Gastroesophageal sphincter (tissue), 4 donors: ENCODE data around the gene OPCML. TPM values are rescaled to one million over a fixed set of nuclear protein-coding genes. Genes with fewer than 3 reads are reported as not detected.

Source experiments
- ATAC-seq: fragments of 150-250 bp; one replicate; pipeline ENCODE4 v1.9.1; 2016; ENCODE audit warnings: mild to moderate bottlenecking, moderate library complexity
- H3K27ac ChIP-seq, 4 donors: fragments of 200-600 bp; sonication (generic) in 3 of 4; 1 replicate in 3 of 4; 2 replicates in 1 of 4; pipeline ENCODE4 v1.5.1; 2016 to 2019
- H3K27me3 ChIP-seq: fragments of 200-600 bp; sonication (generic); one replicate; pipeline ENCODE4 v1.5.1; 2019
- H3K36me3 ChIP-seq, 2 donors: fragments of 200-600 bp; sonication (generic); one replicate each; pipeline ENCODE4 v1.5.1; 2019; ENCODE audit warnings: control low read depth in 1 of 2
- H3K4me1 ChIP-seq, 3 donors: fragments of 200-600 bp; sonication (generic); 1 replicate in 2 of 3; 2 replicates in 1 of 3; pipeline ENCODE4 v1.5.1; 2016 to 2019; ENCODE audit warnings: control low read depth in 2 of 3
- H3K4me3 ChIP-seq, 2 donors: fragments of 200-600 bp; sonication (generic); one replicate each; pipeline ENCODE4 v1.5.1; 2019; ENCODE audit warnings: mild to moderate bottlenecking in 1 of 2, moderate library complexity in 1 of 2
- H3K9me3 ChIP-seq, 3 donors: fragments of 200-600 bp; sonication (generic); one replicate each; pipeline ENCODE4 v1.5.1; 2017 to 2019; ENCODE audit warnings: control low read depth in 2 of 3
- CTCF ChIP-seq, 4 experiments: fragments of 200-600 bp in 2 of 4; fragments of 450-650 bp in 2 of 4; sonication (generic) in 1 of 4; IDR thresholded peaks; one replicate each; pipeline ENCODE4 v1.5.1; 2017 to 2019; ENCODE audit warnings: antibody characterized with exemption in 4 of 4, mild to moderate bottlenecking in 2 of 4, moderate library complexity in 2 of 4
- EP300 ChIP-seq: sonication (generic); formaldehyde crosslinking; IDR thresholded peaks from one replicate; pipeline ENCODE4 v1.6.1; 2017; ENCODE audit warnings: antibody characterized with exemption, mild to moderate bottlenecking
- POLR2A ChIP-seq, 2 donors: fragments of 450-650 bp; IDR thresholded peaks; one replicate each; pipeline ENCODE4 v1.6.1; 2017; ENCODE audit warnings: antibody characterized with exemption in 2 of 2, mild to moderate bottlenecking in 2 of 2, moderate library complexity in 1 of 2
- POLR2AphosphoS5 ChIP-seq: sonication (generic); formaldehyde crosslinking; IDR thresholded peaks from one replicate; pipeline ENCODE4 v1.6.1; 2017; ENCODE audit warnings: antibody characterized with exemption
- WGBS, 2 donors: methylation state at CpG; one replicate each; pipeline ENCODE4 v1.1.5; 2018; ENCODE audit warnings: low coverage in 1 of 2; 5-methylcytosine and 5-hydroxymethylcytosine counted together
- total RNA-seq, 4 donors: library from RNA; depleted of rRNA; stranded (reverse); fragments of >200 nt; gene quantifications; one replicate each; pipeline ENCODE4 v1.1.0, GENCODE V29; 2016

OPCML gene
- total RNA-seq, 4 donors from 2014 or later: 0.13 to 0.93 (median 0.33) TPM

- TF ChIP-seq EP300 (no peak), POLR2AphosphoS5 (no peak), CTCF (IDR thresholded peaks at IDR 0.05) (no peak), POLR2A (IDR thresholded peaks at IDR 0.05) (no peak)
- no peaks in the 10 kb centered on the region for H3K4me1 ChIP-seq
- WGBS, 2 donors: 70 to 92% methylated on average over 2 to 5 of the region's 5 CpGs
- H3K27ac ChIP-seq: no peak overlapping the region
- H3K4me3 ChIP-seq: no peak overlapping the region
- no peaks in the 10 kb centered on the region for H3K36me3 ChIP-seq
- H3K27me3 ChIP-seq: peaks cover 5% of the 10 kb centered on the region
- no peaks in the 10 kb centered on the region for H3K9me3 ChIP-seq
- no peak for ATAC-seq
Observed at GRCh38 chr11:132780046-132780445, 752.3 kb downstream of the OPCML start.

DNA sequence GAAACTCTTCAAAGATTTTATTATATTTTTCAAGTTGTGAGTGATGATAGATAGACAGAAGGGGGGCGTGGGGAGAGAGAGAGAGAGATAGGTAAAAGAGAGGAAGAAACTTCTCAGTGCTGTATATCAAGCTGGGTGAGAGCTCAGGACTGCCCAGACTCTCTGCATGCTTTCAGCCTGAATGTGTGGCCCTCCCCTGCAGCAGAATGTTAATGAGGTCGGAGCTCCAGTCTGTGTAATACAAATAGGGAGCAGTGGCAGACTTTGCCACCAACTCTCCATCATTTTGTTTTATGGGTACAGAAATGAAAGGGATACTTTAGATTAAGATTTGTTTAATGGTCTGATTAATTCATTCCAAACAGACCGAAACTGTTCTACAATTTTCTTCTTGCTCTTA, 752.8 kb downstream of the OPCML start:
- no peak for ATAC-seq
- Histone ChIP-seq H3K27me3 (peaks cover 5% of the 10 kb centered on the region), H3K27ac (no peak overlapping the region), H3K4me1 (no peaks in the 10 kb centered on the region), H3K4me3 (no peak overlapping the region), H3K9me3 (no peaks in the 10 kb centered on the region), H3K36me3 (no peaks in the 10 kb centered on the region)
- TF ChIP-seq CTCF (IDR thresholded peaks at IDR 0.05) (no peak), EP300 (no peak), POLR2A (IDR thresholded peaks at IDR 0.05) (no peak), POLR2AphosphoS5 (no peak)
- WGBS, 2 donors: 53 to 54% methylated on average over 2 to 3 of the region's 3 CpGs

GRCh38 chr11:132777067-132777975, 755.0 kb downstream of the OPCML start:
- Histone ChIP-seq H3K27me3 (peaks cover 4% of the 10 kb centered on the region), H3K36me3 (no peaks in the 10 kb centered on the region), H3K4me3 (no peak overlapping the region), H3K4me1 (no peaks in the 10 kb centered on the region), H3K9me3 (no peaks in the 10 kb centered on the region), H3K27ac (no peak overlapping the region)
- TF ChIP-seq POLR2AphosphoS5 (no peak), EP300 (no peak), POLR2A (IDR thresholded peaks at IDR 0.05) (no peak), CTCF (IDR thresholded peaks at IDR 0.05) (no peak)
- 34 to 38% methylated on average over 9 of the region's 9 CpGs for WGBS, 2 donors
- no peak for ATAC-seq

- H3K4me1 ChIP-seq: no peaks in the 10 kb centered on the region
- WGBS, 2 donors: 36 to 67% methylated on average over 2 of the region's 2 CpGs
- no peaks in the 10 kb centered on the region for H3K36me3 ChIP-seq
- H3K27ac ChIP-seq: no peak overlapping the region
- TF ChIP-seq CTCF (IDR thresholded peaks at IDR 0.05): no peak
- no peak for TF ChIP-seq POLR2AphosphoS5
- no peak for TF ChIP-seq POLR2A (IDR thresholded peaks at IDR 0.05)
- no peak for TF ChIP-seq EP300
- no peak overlapping the region for H3K4me3 ChIP-seq
- no peak for ATAC-seq
- H3K9me3 ChIP-seq: no peaks in the 10 kb centered on the region
- H3K27me3 ChIP-seq: no peaks in the 10 kb centered on the region
Observed at GRCh38 chr11:132773751-132774150, 758.5 kb downstream of the OPCML start.
